NCI-H2196 (cell line): ENCODE results near the gene MTX1.

Experiments
- DNase-seq: peaks from one replicate; lab custom pipeline; 2025; ENCODE audit not compliant: unreplicated experiment; lab: John Stamatoyannopoulos, UW

The MTX1 gene

GRCh38 chr1:155174324-155175280, 33.9 kb upstream of the MTX1 start:
- DNase-seq: peak; percentile 61

DNA sequence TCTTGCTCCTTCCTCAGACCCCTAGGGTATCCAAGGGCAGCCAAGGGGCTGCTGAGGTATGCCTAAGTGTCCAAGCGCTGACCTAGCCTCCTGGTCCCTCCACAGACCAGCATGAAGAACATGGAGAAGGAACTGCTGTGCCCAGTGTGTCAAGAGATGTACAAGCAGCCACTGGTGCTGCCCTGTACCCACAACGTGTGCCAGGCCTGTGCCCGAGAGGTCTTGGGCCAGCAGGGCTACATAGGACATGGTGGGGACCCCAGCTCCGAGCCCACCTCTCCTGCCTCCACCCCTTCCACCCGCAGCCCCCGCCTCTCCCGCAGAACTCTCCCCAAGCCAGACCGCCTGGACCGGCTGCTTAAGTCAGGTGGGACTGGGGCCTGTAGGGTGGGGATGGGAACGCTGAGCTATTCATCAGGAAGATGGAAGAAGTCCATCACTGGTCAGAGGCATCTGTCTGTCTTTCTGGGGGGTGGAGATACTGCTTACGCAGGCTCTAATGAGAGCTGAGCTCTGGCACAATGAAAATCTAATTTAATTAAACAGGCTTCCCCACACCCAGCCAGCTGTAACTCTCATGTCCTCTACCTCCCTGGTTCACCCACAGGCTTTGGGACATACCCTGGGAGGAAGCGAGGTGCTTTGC, 33.1 kb upstream of the MTX1 start:
- no peak for DNase-seq

DNA sequence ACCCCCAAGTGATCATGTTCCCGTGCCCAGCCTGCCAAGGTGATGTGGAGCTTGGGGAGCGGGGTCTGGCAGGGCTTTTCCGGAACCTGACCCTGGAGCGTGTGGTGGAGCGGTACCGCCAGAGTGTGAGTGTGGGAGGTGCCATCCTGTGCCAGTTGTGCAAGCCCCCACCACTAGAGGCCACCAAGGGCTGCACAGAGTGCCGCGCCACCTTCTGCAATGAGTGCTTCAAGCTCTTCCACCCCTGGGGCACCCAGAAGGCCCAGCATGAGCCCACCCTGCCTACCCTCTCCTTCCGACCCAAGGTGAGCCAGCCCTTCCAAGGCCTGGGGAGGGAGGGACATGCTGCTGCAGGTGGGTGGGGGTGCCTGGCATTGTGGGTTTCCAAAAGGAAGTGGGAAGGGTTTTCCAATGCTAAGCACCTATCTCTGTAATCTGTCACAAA, 32.5 kb upstream of the MTX1 start:
- no peak for DNase-seq

- peak; percentile 88 for DNase-seq
Observed at GRCh38 chr1:155176544-155177071, 31.9 kb upstream of the MTX1 start.

DNA sequence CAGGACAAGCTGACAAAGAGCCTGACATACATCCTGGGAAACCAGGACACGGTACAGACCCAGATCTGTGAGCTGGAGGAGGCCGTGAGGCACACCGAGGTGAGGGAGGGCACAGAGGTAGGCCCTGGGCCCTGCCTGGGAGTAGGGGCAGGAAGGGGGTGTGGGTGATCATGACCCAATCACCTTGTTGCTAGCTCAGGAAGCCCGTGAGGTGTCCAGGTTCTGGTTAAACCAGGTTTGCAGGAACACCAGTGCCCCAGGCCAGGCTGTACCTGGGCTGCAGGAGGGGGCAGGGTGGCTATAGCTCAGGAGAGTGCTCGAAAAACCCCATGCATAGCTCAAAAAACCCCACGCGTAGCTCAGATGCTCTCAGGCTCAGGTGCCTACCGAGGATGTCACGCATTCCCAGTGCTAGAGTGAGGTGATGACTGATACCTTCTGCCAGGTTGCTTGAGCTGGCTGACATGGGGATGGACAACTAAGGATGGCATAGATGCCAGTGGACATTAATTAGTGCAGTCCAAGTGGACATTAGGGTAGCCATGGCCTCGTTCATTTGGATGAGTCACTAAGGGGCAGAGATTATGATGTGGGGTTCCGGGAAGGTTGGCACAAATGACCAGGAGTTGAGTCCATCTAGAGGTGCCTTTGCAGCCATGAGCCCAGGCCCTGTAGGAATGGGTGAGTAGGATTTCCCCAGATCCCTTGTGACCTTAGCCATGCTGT, 31.1 kb upstream of the MTX1 start:
- DNase-seq: no peak

DNA sequence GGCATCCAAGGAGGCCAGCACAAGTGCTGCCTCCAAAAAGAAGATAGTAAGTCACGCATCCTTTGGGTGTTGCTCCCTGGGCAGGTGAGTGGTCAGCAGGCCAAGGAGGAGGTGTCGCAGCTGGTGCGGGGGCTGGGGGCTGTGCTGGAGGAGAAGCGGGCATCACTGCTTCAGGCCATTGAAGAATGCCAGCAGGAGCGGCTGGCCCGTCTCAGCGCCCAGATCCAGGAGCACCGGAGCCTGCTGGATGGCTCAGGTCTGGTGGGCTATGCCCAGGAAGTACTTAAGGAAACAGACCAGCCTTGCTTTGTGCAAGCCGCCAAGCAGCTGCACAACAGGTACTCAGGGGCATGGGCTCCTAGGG, 30.6 kb upstream of the MTX1 start:
- DNase-seq: no peak

DNA sequence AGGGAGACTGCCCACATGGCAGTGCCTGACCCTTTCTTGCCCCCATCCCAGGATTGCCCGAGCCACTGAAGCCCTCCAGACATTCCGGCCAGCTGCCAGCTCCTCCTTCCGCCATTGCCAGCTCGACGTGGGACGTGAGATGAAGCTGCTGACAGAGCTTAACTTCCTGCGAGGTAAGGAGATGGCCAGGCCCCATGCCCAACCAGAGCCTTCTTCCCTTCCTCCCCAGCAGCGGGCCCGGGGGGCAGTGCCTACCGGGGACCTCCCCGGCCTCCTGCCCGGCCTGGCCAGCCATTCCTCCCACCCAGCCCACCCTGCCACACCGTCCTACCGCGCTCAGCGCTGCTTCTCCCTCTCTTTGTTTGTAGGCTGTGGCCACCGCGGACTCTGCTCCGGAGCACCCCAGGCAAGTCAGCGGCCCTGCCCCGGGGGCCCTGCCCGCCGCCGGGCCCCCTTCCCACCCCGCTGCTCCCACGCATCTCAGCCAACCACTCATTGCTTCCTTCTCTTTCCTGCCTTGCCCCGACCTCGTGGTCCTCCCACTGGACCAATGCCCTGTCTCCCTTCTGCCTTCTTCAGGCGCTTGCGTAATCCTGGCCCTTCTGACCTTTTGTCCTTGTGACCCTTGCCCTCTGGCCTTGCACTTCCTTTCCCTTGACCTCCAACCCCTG, 29.9 kb upstream of the MTX1 start:
- no peak for DNase-seq

DNA sequence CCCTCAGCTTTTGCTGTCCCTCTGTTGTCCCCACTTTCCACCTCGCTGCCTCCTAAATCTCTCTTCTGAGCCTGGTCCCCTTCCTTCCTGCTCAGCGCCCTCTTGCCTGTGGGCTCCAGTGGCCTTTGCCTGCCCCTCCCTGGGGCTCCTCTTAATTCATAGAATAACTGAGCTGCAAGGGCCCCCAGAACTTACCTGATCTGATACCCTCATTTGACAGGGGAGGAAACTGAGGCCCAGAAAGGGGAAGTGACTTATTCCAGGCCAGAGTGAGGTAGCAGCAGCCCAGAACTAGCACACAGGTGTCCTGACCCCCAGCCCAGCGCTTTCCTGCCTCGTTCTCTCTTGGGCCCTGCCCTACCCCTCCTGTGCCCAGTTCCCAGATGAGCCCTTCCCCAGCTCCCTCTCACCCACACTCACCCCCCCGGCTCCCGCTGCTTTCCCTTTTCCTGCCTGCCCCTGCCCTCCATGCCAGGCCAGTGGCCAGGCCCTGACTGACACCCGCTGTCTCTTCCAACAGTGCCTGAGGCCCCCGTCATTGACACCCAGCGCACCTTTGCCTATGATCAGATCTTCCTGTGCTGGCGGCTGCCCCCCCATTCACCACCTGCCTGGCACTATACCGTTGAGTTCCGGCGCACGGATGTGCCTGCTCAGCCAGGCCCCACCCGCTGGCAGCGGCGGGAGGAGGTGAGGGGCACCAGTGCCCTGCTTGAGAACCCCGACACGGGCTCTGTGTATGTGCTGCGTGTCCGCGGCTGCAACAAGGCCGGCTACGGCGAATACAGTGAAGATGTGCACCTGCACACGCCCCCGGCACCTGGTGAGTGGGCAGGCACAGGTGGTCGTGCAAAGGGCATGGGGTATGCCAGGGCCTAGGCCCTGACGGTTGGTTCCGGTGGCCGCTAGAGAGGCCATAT, 29.1 kb upstream of the MTX1 start:
- no peak for DNase-seq

DNA sequence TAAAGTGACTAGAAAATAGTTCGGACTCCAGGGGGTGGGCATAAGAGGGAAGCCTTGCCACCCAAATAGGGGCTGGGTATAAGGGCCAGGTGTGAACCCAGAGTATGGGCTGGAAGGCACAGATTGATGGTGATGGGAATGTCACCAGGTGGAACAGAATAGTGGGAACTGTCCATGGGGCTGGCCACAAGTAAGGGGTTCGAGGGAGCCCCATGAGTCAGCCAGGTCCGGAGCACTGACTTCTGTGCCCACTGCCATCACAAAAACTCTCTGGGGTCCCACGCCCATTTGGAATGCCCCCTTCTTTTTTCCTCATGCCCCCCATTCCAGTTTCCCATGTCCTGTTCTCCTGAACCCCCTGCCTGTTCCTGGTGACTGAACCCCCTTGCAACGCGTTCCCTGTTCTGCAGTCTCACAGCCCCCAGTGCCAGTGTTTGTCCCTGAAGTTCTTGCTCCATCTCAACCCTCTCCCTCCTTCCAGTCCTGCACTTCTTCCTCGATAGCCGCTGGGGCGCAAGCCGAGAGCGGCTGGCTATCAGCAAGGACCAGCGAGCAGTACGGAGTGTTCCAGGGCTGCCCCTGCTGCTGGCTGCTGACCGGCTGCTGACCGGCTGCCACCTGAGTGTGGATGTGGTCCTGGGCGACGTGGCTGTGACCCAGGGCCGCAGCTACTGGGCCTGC, 27.0 kb upstream of the MTX1 start:
- DNase-seq: no peak

DNA sequence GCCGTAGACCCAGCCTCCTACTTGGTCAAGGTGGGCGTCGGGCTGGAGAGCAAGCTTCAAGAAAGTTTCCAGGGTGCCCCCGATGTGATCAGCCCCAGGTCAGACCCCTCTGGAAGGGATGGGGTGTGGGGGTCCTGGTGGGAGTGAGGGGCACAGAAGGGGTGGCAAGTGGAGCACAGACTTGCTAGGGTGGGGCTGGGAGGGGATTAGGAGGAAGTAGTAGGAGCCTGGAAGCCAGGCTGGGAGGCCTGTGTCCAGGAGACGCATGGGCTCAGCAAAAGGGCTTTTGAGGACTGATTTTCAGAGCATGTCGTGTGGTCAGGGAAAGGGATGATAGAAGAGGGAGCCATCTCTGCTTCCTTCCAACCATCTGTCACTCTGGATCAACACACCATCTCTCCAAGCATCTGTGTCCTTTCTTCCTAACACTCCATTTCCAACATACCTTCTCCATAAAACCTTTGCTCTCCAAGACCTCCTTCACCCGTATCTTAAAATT, 26.4 kb upstream of the MTX1 start:
- DNase-seq: no peak

GRCh38 chr1:155183775-155184221, 24.7 kb upstream of the MTX1 start:
- no peak for DNase-seq

DNA sequence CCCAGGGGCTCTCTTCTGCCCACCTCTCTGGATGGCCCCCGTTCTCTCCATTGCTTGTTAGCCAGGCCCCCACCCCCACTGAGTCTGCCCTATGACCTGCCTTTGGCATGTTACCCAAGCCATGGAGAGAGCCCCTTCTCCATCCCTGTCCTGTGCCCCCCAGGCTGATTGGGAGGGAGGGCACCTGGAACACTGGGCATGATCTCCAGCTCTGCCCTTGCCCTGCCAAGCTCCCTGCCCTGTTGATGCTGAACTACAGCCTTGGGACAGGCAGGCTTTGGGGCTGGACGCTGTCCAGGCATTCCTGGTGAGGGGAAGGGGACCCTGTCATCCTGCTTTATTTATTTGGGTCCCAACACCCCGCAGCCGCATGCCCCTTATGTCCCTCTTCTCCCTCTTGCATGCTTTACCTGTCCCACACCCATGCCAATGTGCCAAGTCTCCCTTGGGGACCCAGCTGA, 24.1 kb upstream of the MTX1 start:
- no peak for DNase-seq

GRCh38 chr1:155184835-155185782, 23.4 kb upstream of the MTX1 start:
- DNase-seq: peak; percentile 28

- no peak for DNase-seq
Observed at GRCh38 chr1:155185783-155186066, 22.8 kb upstream of the MTX1 start.

DNA sequence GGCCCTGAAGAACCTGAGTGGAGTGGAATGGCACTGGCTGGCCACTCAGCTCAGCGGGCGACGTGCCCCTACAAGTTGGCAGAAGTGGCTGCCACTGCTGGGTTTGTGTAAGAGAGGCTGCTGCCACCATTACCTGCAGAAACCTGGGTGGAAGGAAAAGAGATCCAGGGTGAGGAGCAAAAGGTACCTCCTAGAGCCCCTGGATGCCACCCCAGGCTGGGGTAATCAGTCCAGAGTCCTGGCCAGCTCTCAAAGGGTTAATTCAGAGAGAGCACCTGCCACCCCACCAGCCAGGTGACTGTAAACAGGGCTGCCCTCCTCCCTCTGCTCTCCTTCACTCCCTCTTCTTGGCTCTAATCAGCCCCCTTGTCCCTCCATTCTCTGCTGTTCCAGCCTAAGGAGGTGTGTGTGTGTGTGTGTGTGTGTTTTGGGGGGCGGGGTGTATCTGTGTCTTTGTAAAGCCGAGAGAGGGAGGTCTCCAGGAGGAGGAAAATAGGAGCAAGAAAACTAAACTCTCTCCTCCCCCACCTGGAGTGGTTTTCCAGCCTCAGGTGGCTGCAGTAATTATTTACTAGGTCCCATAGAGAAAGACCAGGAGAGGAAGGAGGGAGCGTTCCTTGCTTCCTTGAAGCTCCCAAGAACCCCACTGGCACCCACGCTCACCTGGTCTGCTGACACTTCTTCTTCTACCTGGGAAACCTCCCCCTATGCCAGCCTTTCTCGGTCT, 22.3 kb upstream of the MTX1 start:
- DNase-seq: no peak

DNA sequence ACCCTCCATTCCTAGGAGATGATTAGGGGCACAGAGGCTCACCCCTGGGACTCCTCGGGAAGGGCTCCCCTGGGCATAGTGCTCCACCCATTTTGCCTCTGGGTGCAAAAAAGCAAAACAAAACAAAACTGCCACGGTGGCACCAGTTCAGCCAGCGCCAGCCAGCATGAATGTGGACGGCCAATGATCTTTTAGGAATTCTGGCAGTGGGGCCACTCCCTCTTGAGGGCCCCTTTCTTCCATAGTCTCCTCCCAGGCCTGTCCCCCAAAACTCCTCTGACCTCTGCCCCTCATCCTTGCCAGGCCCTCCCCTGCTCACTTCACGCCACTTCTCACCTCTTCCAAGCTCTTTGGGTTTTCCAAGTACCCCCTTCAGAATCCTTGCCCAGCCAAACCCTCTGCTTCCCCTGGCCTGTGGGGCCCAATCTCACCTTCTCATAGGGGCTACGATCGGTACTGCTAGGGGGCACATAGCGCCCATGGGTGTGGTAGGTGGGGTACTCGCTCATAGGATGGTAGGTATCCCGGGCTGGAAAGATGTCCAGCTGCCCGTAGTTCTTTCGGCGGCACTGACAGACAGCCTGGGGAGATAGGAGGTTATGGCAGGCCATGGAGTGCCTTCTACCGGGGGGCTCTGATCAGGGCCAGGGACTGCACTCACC, 21.6 kb upstream of the MTX1 start:
- no peak for DNase-seq

DNA sequence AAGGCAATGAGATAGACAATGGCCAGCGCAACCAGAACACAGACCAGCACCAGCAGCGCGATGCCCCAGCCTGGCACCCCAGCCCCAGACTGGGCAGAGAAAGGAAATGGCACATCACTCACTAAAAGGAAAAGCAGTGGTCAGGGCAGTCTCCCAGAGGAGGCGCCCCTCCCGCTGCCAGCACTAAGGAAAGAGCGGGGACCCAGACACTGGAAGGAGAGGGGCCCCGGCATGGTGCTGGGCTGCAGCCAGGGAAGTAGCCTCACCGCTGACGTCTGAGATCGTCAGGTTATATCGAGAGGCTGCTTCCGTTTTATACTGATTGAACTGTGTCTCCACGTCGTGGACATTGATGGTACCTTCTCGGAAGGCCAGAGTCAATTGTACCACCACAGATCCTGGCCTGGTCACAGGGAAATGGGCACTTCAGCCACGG, 21.0 kb upstream of the MTX1 start:
- no peak for DNase-seq
